MCF 10A (cell line): Measurements from ENCODE around the gene SPINT2. TPM values are rescaled to one million over a fixed set of nuclear protein-coding genes. Genes with fewer than 3 reads are reported as not detected.

Experiments
- BruUV-seq: library from RNA; stranded (reverse); fragments of 400-500 nt; replicated peaks from 2 replicates; lab custom pipeline; 2021; lab: Mats Ljungman, UMichigan
- CTCF ChIA-PET: fragments of 300-600 bp; sonication (Branson Sonifier 250); formaldehyde crosslinking; extraction: SDS; loops from one replicate; lab custom pipeline; 2021; ENCODE audit warnings: antibody characterized with exemption, inconsistent platforms; lab: Yijun Ruan, JAX
- POLR2A ChIA-PET: fragments of 300-600, 350-650 bp; sonication (Branson Sonifier 250); formaldehyde crosslinking; extraction: SDS; loops from one replicate; lab custom pipeline; 2020; ENCODE audit warnings: antibody characterized with exemption, inconsistent platforms; lab: Yijun Ruan, JAX
- DNase-seq: peaks from one replicate; pipeline ENCODE4 v3.0.0-alpha.2; 2018; ENCODE audit not compliant: unreplicated experiment
- H3K27ac Mint-ChIP-seq: one replicate; pipeline ENCODE4 v1.8.0; 2022; ENCODE audit warnings: mild to moderate bottlenecking, low read depth, mixed read lengths; ENCODE audit not compliant: unreplicated experiment
- H3K27me3 Mint-ChIP-seq: one replicate; pipeline ENCODE4 v1.8.0; 2022; ENCODE audit warnings: mixed read lengths; ENCODE audit not compliant: insufficient read depth, unreplicated experiment
- H3K36me3 Mint-ChIP-seq: one replicate; pipeline ENCODE4 v1.8.0; 2022; ENCODE audit warnings: mild to moderate bottlenecking, moderate library complexity, mixed read lengths; ENCODE audit not compliant: insufficient read depth, unreplicated experiment
- H3K4me1 Mint-ChIP-seq: one replicate; pipeline ENCODE4 v1.8.0; 2022; ENCODE audit warnings: mixed read lengths; ENCODE audit not compliant: insufficient read depth, unreplicated experiment
- H3K4me3 Mint-ChIP-seq: one replicate; pipeline ENCODE4 v1.8.0; 2022; ENCODE audit warnings: mild to moderate bottlenecking, moderate library complexity, mixed read lengths; ENCODE audit not compliant: unreplicated experiment
- H3K9me3 Mint-ChIP-seq: one replicate; pipeline ENCODE4 v1.8.0; 2022; ENCODE audit warnings: mixed read lengths; ENCODE audit not compliant: unreplicated experiment
- CTCF ChIP-seq: fragments of 200-600 bp; IDR thresholded peaks from one replicate; pipeline ENCODE4 v1.8.0; 2022; ENCODE audit warnings: antibody characterized with exemption, mild to moderate bottlenecking; ENCODE audit not compliant: unreplicated experiment
- intact Hi-C: fragments of 100-400 bp; cut with micrococcal nuclease; formaldehyde crosslinking; loops from 2 replicates; pipeline ENCODE4 v1.14.1; 2022
- total RNA-seq: library from RNA; stranded (reverse); gene quantifications from 2 replicates; pipeline ENCODE4 v1.2.3, GENCODE V29; 2022

Gene SPINT2
- total RNA-seq, 1 experiment from 2014 or later = 333 TPM

GRCh38 chr19:38274739-38275138 lies 10.4 kb downstream of the SPINT2 start:
- H3K27ac Mint-ChIP-seq = no peak overlapping the region
- no peaks in the 10 kb centered on the region for H3K9me3 Mint-ChIP-seq
- intact Hi-C loops = no loop called here
- ChIA-PET POLR2A (interaction anchor here (0.7 to 4.6 kb wide), 3 partner anchors 8 to 1116 kb away, joined by 3 to 43 read pairs (median 3); partner anchors contain the start of genes MED29, PAF1 and SPINT2), CTCF (interaction anchor here (0.7 to 1.1 kb wide), 2 partner anchors 16 to 17 kb away, joined by 3 to 4 read pairs; no protein-coding TSS in a partner anchor)
- DNase-seq = no peak
- TF ChIP-seq CTCF = no peak
- H3K36me3 Mint-ChIP-seq = peaks cover 12% of the 10 kb centered on the region
- no peak overlapping the region for H3K4me3 Mint-ChIP-seq
- peaks cover 11% of the 10 kb centered on the region for H3K4me1 Mint-ChIP-seq
- no TSS peak for BruUV-seq
- no peaks in the 10 kb centered on the region for H3K27me3 Mint-ChIP-seq

GRCh38 chr19:38276942-38277517 lies 12.7 kb downstream of the SPINT2 start:
- peaks cover 9% of the 10 kb centered on the region for H3K4me1 Mint-ChIP-seq
- TF ChIP-seq CTCF = no peak
- CTCF ChIA-PET = interaction anchor here (0.6 to 0.9 kb wide), 3 partner anchors 33 to 564 kb away, joined by 3 to 4 read pairs (median 3); no protein-coding TSS in a partner anchor
- peaks cover 14% of the 10 kb centered on the region for H3K36me3 Mint-ChIP-seq
- DNase-seq = no peak
- H3K27me3 Mint-ChIP-seq = no peaks in the 10 kb centered on the region
- H3K27ac Mint-ChIP-seq = no peak overlapping the region
- no peaks in the 10 kb centered on the region for H3K9me3 Mint-ChIP-seq
- intact Hi-C loops = no loop called here
- POLR2A ChIA-PET = interaction anchor here (1.0 to 4.6 kb wide), 5 partner anchors 8 to 22 kb away, joined by 3 to 43 read pairs (median 3); partner anchors contain the start of gene SPINT2
- BruUV-seq = no TSS peak
- H3K4me3 Mint-ChIP-seq = no peak overlapping the region

GRCh38 chr19:38277549-38277948 lies 13.2 kb downstream of the SPINT2 start:
- CTCF ChIA-PET = interaction anchor here (0.6 to 0.9 kb wide), 3 partner anchors 33 to 563 kb away, joined by 3 to 4 read pairs (median 3); no protein-coding TSS in a partner anchor
- DNase-seq = peak; percentile 19
- no peak for TF ChIP-seq CTCF
- Mint-ChIP-seq H3K27me3 (no peaks in the 10 kb centered on the region), H3K4me3 (no peak overlapping the region), H3K27ac (peak overlapping the region; percentile 27), H3K36me3 (peaks cover 15% of the 10 kb centered on the region), H3K4me1 (peaks cover 11% of the 10 kb centered on the region), H3K9me3 (no peaks in the 10 kb centered on the region)
- BruUV-seq = no TSS peak
- POLR2A ChIA-PET = interaction anchor here (1.0 to 4.6 kb wide), 4 partner anchors 8 to 21 kb away, joined by 3 to 43 read pairs (median 4); partner anchors contain the start of gene SPINT2
- intact Hi-C loops = no loop called here

GRCh38 chr19:38277969-38278680 lies 13.8 kb downstream of the SPINT2 start:
- ChIA-PET CTCF (no interaction called here), POLR2A (interaction anchor here (0.8 to 10.4 kb wide), 8 partner anchors 12 to 31 kb away, joined by 3 to 82 read pairs (median 4); partner anchors contain the start of genes C19orf33 and SPINT2)
- BruUV-seq = no TSS peak

More at GRCh38 chr19:38277969-38278680, 13.8 kb downstream of the SPINT2 start:
- H3K9me3 Mint-ChIP-seq = no peaks in the 10 kb centered on the region
- no peak for TF ChIP-seq CTCF
- no peak for DNase-seq
- peaks cover 15% of the 10 kb centered on the region for H3K36me3 Mint-ChIP-seq
- H3K4me1 Mint-ChIP-seq = peaks cover 11% of the 10 kb centered on the region
- H3K4me3 Mint-ChIP-seq = no peak overlapping the region
- H3K27me3 Mint-ChIP-seq = no peaks in the 10 kb centered on the region
- H3K27ac Mint-ChIP-seq = peak overlapping the region; percentile 27
- intact Hi-C loops = no loop called here
